Transverse colon (tissue), 4 donors: ENCODE measurements around the gene WEE1. TPM values are rescaled to one million over a fixed set of nuclear protein-coding genes. Genes with fewer than 3 reads are reported as not detected.

Source experiments
- DNase-seq: peaks from one replicate; pipeline ENCODE4 v3.0.0-alpha.2; 2019
- H3K27ac ChIP-seq, 4 donors: fragments of 200-600 bp; sonication (generic); 2 replicates each; pipeline ENCODE4 v1.5.1; 2016 to 2018; ENCODE audit warnings: inconsistent platforms in 4 of 4
- H3K27me3 ChIP-seq: fragments of 200-600 bp; sonication (generic); 2 replicates; pipeline ENCODE4 v1.5.1; 2017; ENCODE audit warnings: inconsistent platforms
- H3K36me3 ChIP-seq, 4 donors: fragments of 200-600 bp; sonication (generic); 2 replicates each; pipeline ENCODE4 v1.5.1; 2017 to 2019; ENCODE audit warnings: inconsistent platforms in 4 of 4
- H3K4me1 ChIP-seq, 4 donors: fragments of 200-600 bp; sonication (generic); 2 replicates each; pipeline ENCODE4 v1.5.1; 2017 to 2020; ENCODE audit warnings: inconsistent platforms in 4 of 4
- H3K4me3 ChIP-seq, 4 donors: fragments of 200-600 bp; sonication (generic); 1 replicate in 1 of 4; 2 replicates in 3 of 4; pipeline versions ENCODE4 v1.5.1 to v1.6.1; 2017 to 2019; ENCODE audit warnings: inconsistent platforms in 4 of 4
- H3K9me3 ChIP-seq, 2 donors: fragments of 200-600 bp; sonication (generic); 2 replicates each; pipeline ENCODE4 v1.5.1; 2017 to 2019; ENCODE audit warnings: inconsistent platforms in 2 of 2
- EP300 ChIP-seq: sonication (generic); formaldehyde crosslinking; IDR thresholded peaks from one replicate; pipeline ENCODE4 v1.6.1; 2017; ENCODE audit warnings: antibody characterized with exemption, low read depth
- POLR2A ChIP-seq: fragments of 450-650 bp; IDR thresholded peaks from one replicate; pipeline ENCODE4 v1.6.1; 2016; ENCODE audit warnings: antibody characterized with exemption, mild to moderate bottlenecking, moderate library complexity
- POLR2AphosphoS5 ChIP-seq, 3 donors: sonication (generic); formaldehyde crosslinking; IDR thresholded peaks; one replicate each; pipeline ENCODE4 v1.6.1; 2016; ENCODE audit warnings: antibody characterized with exemption in 3 of 3
- WGBS, 2 donors: methylation state at CpG; one replicate each; pipeline ENCODE4 v1.1.5; 2018; ENCODE audit warnings: low coverage in 1 of 2; 5-methylcytosine and 5-hydroxymethylcytosine counted together
- in situ Hi-C, 4 donors: fragments of 200-750 bp; cut with MboI; loops; one replicate each; pipeline versions ENCODE4 v1.15.0 to v1.15.1; 2017; ENCODE audit warnings: low sequenced_read_pairs in 3 of 4, low pct_ligation_motif_present in 1 of 4, low pct_unique_long_range_greater_than_20kb in 1 of 4
- intact Hi-C: fragments of 100-400 bp; cut with DNase I; formaldehyde crosslinking; loops from one replicate; pipeline ENCODE4 v1.15.1; 2023; ENCODE audit warnings: low total_unique reads
- total RNA-seq, 4 donors: library from RNA; depleted of rRNA; stranded (reverse); fragments of >200 nt; gene quantifications; one replicate each; pipeline ENCODE4 v1.1.0, GENCODE V29; 2016
- TF ChIP-seq, protein P1 (sequence below), 5 experiments: fragments of 200-600 bp in 3 of 5; fragments of 450-650 bp in 2 of 5; sonication (generic) in 3 of 5; IDR thresholded peaks; 1 replicate in 2 of 5; 2 replicates in 3 of 5; pipeline ENCODE4 v1.5.1; 2016 to 2017; ENCODE audit warnings: antibody characterized with exemption in 5 of 5, inconsistent platforms in 3 of 5, mild to moderate bottlenecking in 2 of 5, moderate library complexity in 1 of 5

The WEE1 gene
- total RNA-seq, 4 donors from 2014 or later = 7.9 to 48.2 (median 31.8) TPM

DNA sequence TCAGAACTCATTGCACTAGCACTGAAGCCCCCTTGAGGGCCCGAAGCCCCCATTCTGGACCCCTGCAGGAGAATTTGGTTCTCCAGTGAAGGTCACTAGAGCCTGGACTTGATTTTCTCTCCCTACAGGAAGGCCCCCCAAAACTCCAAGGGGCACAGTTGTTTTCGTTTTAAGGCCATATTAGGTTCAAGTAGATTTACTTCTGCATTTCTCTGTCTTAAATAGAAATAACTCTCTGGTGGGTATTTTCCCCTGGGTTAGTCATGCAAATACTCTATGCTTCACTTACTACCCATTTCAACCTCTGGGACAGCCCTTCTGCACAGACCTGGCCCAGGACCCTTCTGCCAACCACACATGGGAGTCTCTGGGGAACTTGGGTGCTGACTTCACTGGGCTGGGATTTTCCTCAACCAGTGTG is 41.6 kb downstream of the WEE1 start:
- 17 to 58% methylated on average over 1 to 2 of the region's 2 CpGs for WGBS, 2 donors
- Histone ChIP-seq H3K4me3 (no peak overlapping the region), H3K9me3 (no peaks in the 10 kb centered on the region), H3K27me3 (no peaks in the 10 kb centered on the region), H3K4me1 (peaks cover 0 to 25% (median 9%) of the 10 kb centered on the region in 4 donors), H3K36me3 (no peaks in the 10 kb centered on the region), H3K27ac (peak overlapping the region in 3 of 4 donors; percentile 89 to 98 (median 97))
- TF ChIP-seq POLR2A (no peak), EP300 (no peak), POLR2AphosphoS5 (IDR thresholded peaks at IDR 0.05) (no peak)
- TF ChIP-seq, protein P1, sequence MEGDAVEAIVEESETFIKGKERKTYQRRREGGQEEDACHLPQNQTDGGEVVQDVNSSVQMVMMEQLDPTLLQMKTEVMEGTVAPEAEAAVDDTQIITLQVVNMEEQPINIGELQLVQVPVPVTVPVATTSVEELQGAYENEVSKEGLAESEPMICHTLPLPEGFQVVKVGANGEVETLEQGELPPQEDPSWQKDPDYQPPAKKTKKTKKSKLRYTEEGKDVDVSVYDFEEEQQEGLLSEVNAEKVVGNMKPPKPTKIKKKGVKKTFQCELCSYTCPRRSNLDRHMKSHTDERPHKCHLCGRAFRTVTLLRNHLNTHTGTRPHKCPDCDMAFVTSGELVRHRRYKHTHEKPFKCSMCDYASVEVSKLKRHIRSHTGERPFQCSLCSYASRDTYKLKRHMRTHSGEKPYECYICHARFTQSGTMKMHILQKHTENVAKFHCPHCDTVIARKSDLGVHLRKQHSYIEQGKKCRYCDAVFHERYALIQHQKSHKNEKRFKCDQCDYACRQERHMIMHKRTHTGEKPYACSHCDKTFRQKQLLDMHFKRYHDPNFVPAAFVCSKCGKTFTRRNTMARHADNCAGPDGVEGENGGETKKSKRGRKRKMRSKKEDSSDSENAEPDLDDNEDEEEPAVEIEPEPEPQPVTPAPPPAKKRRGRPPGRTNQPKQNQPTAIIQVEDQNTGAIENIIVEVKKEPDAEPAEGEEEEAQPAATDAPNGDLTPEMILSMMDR (IDR thresholded peaks at IDR 0.05) = no peak
- in situ Hi-C loops = loop anchor here in 2 of 4 donors (10.0 kb wide), 3 partner anchors 80 to 140 kb away; no protein-coding TSS in a partner anchor
- intact Hi-C loops = loop anchor here (10.0 kb wide), 1 partner anchor 140 kb away; no protein-coding TSS in a partner anchor
- no peak for DNase-seq

DNA sequence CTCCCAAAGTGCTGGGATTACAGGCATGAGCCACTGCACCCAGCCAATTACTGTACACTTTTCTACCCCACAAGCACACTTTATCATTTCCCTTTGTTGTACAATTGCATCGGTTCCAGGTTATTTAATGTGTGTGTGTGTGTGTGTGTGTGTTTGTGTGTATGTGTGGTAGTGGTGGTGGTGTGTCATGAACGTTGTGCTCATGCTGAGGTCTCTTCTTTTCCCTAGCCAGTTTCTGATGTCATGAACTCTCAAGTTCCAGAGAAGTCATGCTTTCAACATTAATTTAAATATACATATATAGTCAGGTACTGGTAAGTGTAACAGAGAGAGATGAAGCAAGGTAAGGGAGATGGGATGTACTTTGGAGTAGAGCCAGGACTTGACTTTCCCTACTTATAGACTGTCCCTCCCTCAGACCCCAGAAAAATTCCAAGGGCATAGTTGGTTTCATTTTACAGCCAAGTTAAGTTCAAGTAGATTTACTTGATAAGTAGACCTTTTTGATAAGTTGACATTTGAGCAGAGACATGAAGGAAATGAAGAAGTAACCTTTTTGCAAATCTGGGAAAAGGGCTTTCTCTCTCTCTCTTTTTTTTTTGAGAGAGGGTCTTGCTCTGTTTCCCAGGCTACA is 42.7 kb downstream of the WEE1 start:
- WGBS, 2 donors = 32 to 50% methylated on average over 2 of the region's 2 CpGs
- DNase-seq = no peak
- H3K4me1 ChIP-seq = peaks cover 0 to 25% (median 9%) of the 10 kb centered on the region in 4 donors
- intact Hi-C loops = loop anchor here (10.0 kb wide), 1 partner anchor 139 kb away; no protein-coding TSS in a partner anchor
- no peaks in the 10 kb centered on the region for H3K9me3 ChIP-seq
- no peak overlapping the region for H3K27ac ChIP-seq
- TF ChIP-seq, protein P1 (IDR thresholded peaks at IDR 0.05) = no peak
- TF ChIP-seq EP300 (no peak), POLR2AphosphoS5 (IDR thresholded peaks at IDR 0.05) (no peak), POLR2A (no peak)
- H3K36me3 ChIP-seq = no peaks in the 10 kb centered on the region
- in situ Hi-C loops = loop anchor here in 2 of 4 donors (10.0 kb wide), 3 partner anchors 81 to 139 kb away; no protein-coding TSS in a partner anchor
- H3K4me3 ChIP-seq = no peak overlapping the region
- no peaks in the 10 kb centered on the region for H3K27me3 ChIP-seq

DNA sequence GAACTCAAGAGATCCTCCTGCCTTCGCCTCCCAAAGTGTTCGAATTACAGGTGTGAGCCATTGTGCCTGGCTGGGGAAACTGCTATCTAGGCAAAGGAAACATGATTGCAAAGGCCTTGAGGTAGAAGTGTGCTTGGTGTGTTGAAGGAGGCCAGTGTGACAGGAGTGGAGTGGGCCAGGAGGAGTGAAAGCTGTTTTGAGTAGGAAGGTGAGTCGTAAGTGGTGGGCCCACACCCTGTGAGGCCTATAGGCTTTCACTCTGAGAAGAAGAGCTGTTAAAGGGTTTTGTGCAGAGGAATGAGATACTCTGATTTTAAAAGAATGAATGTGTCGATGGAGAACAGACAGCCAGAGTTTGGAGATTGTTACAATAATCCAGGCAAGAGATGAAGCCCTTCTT is 43.4 kb downstream of the WEE1 start:
- no peaks in the 10 kb centered on the region for H3K9me3 ChIP-seq
- in situ Hi-C loops = loop anchor here in 2 of 4 donors (10.0 kb wide), 3 partner anchors 82 to 138 kb away; no protein-coding TSS in a partner anchor

DNA sequence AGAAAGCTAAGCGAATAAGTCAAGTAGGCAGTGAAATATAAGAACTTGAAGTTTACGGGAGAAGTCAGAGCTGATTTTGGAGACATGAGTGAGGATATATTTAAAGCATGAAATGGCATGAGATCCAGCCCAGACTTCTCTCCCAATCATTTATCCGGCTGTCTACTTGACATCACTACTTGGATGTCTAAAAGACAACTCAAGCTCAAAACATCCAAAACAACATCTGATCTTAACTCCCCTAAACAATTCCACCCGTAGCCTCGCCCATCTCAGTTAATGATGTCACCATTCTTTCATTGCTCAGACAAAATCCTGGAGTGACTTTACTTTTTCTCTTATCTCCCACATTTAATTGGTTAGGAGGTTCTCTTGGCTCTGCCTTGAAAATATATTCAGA is 44.5 kb downstream of the WEE1 start:
- Histone ChIP-seq H3K36me3 (no peaks in the 10 kb centered on the region), H3K27ac (no peak overlapping the region), H3K4me1 (peaks cover 0 to 19% (median 9%) of the 10 kb centered on the region in 4 donors), H3K4me3 (no peak overlapping the region), H3K27me3 (no peaks in the 10 kb centered on the region), H3K9me3 (no peaks in the 10 kb centered on the region)
- DNase-seq = no peak
- WGBS, 2 donors = 84 to 85% methylated on average over 5 of the region's 5 CpGs
- in situ Hi-C loops = loop anchor here in 2 of 4 donors (10.0 kb wide), 3 partner anchors 83 to 137 kb away; no protein-coding TSS in a partner anchor
- TF ChIP-seq POLR2AphosphoS5 (IDR thresholded peaks at IDR 0.05) = no peak
- TF ChIP-seq POLR2A = no peak
- TF ChIP-seq, protein P1 (IDR thresholded peaks at IDR 0.05) = no peak
- no peak for TF ChIP-seq EP300
- intact Hi-C loops = loop anchor here (10.0 kb wide), 1 partner anchor 137 kb away; no protein-coding TSS in a partner anchor

More for the DNA sequence above, 43.4 kb downstream of the WEE1 start:
- 86 to 98% methylated on average over 2 to 4 of the region's 4 CpGs for WGBS, 2 donors
- no peak for DNase-seq
- intact Hi-C loops = loop anchor here (10.0 kb wide), 1 partner anchor 138 kb away; no protein-coding TSS in a partner anchor
- Histone ChIP-seq H3K27me3 (no peaks in the 10 kb centered on the region), H3K4me1 (peaks cover 0 to 25% (median 9%) of the 10 kb centered on the region in 4 donors), H3K36me3 (no peaks in the 10 kb centered on the region), H3K27ac (no peak overlapping the region), H3K4me3 (no peak overlapping the region)
- TF ChIP-seq EP300 (no peak), POLR2AphosphoS5 (IDR thresholded peaks at IDR 0.05) (no peak), POLR2A (no peak)
- TF ChIP-seq, protein P1 (IDR thresholded peaks at IDR 0.05) = no peak
